ENCODE measurements around the gene TRPC4AP.

TRPC4AP gene

GRCh38 chr20:34980543-34981233 is 111.9 kb downstream of the TRPC4AP start:
- Mint-ChIP-seq H3K27ac (no peak overlapping the region), H3K9me3 (no peaks in the 10 kb centered on the region), H3K36me3 (ENCODE audit: low read depth) (no peaks in the 10 kb centered on the region), H3K4me1 (ENCODE audit: low read depth) (no peaks in the 10 kb centered on the region), H3K4me3 (no peak overlapping the region), H3K27me3 (ENCODE audit: low read depth) (peaks cover 2% of the 10 kb centered on the region)
- no peak for DNase-seq (ENCODE audit: low spot score)

GRCh38 chr20:34979366-34980153 is 113.0 kb downstream of the TRPC4AP start:
- no peak for DNase-seq (ENCODE audit: low spot score)
- Mint-ChIP-seq H3K27ac (no peak overlapping the region), H3K4me3 (no peak overlapping the region), H3K9me3 (no peaks in the 10 kb centered on the region), H3K27me3 (ENCODE audit: low read depth) (peaks cover 4% of the 10 kb centered on the region), H3K4me1 (ENCODE audit: low read depth) (no peaks in the 10 kb centered on the region), H3K36me3 (ENCODE audit: low read depth) (no peaks in the 10 kb centered on the region)

DNA sequence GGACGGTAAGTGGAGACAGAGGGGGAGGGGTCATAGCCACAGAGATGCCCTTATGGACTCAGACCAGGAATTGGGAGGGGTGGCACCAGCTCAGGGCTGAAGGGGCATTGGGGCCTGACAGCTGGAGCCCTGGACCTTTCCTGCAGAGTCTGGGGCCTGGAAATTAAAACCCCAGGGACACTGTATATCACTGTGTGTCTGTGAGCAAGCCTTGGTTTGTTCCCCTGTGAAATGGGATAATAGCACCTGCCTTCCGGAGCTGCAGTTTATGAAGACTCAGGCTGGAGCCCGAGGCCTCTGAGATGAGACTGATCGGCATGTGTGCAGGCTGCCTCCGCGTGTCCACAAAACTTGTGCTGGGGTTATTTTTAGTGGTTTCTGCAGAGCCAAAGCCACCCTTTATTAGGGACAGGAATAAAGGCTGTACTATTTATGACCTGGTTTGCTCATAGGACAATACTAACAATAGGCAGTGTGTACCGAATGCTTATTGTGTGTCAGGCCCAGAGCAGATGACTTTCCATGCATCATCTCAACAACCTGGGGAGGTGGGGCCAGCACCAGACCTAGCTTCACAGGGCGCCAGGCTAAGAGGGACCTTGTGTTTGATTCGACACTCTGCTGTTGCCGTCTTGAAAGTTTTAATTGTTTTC is 114.4 kb downstream of the TRPC4AP start:
- DNase-seq (ENCODE audit: low spot score): no peak
- H3K27me3 Mint-ChIP-seq (ENCODE audit: low read depth): peaks cover 3% of the 10 kb centered on the region
- H3K9me3 Mint-ChIP-seq: no peaks in the 10 kb centered on the region
- H3K4me3 Mint-ChIP-seq: no peak overlapping the region
- no peaks in the 10 kb centered on the region for H3K36me3 Mint-ChIP-seq (ENCODE audit: low read depth)
- no peaks in the 10 kb centered on the region for H3K4me1 Mint-ChIP-seq (ENCODE audit: low read depth)
- no peak overlapping the region for H3K27ac Mint-ChIP-seq

- DNase-seq (ENCODE audit: low spot score): no peak
- H3K27me3 Mint-ChIP-seq (ENCODE audit: low read depth): peaks cover 2% of the 10 kb centered on the region
- H3K36me3 Mint-ChIP-seq (ENCODE audit: low read depth): no peaks in the 10 kb centered on the region
- no peak overlapping the region for H3K27ac Mint-ChIP-seq
- H3K4me1 Mint-ChIP-seq (ENCODE audit: low read depth): no peaks in the 10 kb centered on the region
- H3K9me3 Mint-ChIP-seq: no peaks in the 10 kb centered on the region
- H3K4me3 Mint-ChIP-seq: no peak overlapping the region
These were observed 115.1 kb downstream of the TRPC4AP start for GRCh38 chr20:34977365-34978091.

DNA sequence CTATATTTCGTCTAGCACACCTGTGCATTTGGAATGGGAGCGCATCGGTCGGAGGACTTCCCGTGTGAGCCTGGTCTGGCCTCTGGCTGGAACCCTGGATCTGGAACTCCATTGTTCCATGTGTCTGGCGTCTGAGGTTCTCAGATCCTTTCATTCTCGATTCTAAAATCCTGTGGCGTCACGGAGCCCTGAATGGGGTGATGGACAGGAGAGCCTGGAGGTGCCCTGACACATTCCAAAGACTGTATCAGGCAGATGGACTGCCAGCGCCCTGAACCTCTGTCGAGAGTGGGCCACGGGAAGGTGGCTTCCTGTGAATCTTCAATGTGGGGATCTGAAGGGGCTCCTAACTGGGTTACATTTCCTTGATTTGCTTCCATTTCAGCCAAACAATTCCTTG is 116.3 kb downstream of the TRPC4AP start:
- Mint-ChIP-seq H3K4me1 (ENCODE audit: low read depth) (no peaks in the 10 kb centered on the region), H3K27me3 (ENCODE audit: low read depth) (peaks cover 5% of the 10 kb centered on the region), H3K9me3 (no peaks in the 10 kb centered on the region), H3K27ac (no peak overlapping the region), H3K4me3 (no peak overlapping the region), H3K36me3 (ENCODE audit: low read depth) (no peaks in the 10 kb centered on the region)
- DNase-seq (ENCODE audit: low spot score): no peak

GRCh38 chr20:34974246-34974645 is 118.4 kb downstream of the TRPC4AP start:
- no peak for DNase-seq (ENCODE audit: low spot score)
- no peaks in the 10 kb centered on the region for H3K36me3 Mint-ChIP-seq (ENCODE audit: low read depth)
- H3K9me3 Mint-ChIP-seq: no peaks in the 10 kb centered on the region
- peaks cover 5% of the 10 kb centered on the region for H3K27me3 Mint-ChIP-seq (ENCODE audit: low read depth)
- H3K4me3 Mint-ChIP-seq: no peak overlapping the region
- H3K27ac Mint-ChIP-seq: no peak overlapping the region
- no peaks in the 10 kb centered on the region for H3K4me1 Mint-ChIP-seq (ENCODE audit: low read depth)

- H3K9me3 Mint-ChIP-seq: no peaks in the 10 kb centered on the region
- no peak for DNase-seq (ENCODE audit: low spot score)
- H3K27ac Mint-ChIP-seq: no peak overlapping the region
- no peaks in the 10 kb centered on the region for H3K36me3 Mint-ChIP-seq (ENCODE audit: low read depth)
- no peaks in the 10 kb centered on the region for H3K4me1 Mint-ChIP-seq (ENCODE audit: low read depth)
- H3K27me3 Mint-ChIP-seq (ENCODE audit: low read depth): peaks cover 5% of the 10 kb centered on the region
- H3K4me3 Mint-ChIP-seq: no peak overlapping the region
These were observed 120.9 kb downstream of the TRPC4AP start for GRCh38 chr20:34971561-34972235.

DNA sequence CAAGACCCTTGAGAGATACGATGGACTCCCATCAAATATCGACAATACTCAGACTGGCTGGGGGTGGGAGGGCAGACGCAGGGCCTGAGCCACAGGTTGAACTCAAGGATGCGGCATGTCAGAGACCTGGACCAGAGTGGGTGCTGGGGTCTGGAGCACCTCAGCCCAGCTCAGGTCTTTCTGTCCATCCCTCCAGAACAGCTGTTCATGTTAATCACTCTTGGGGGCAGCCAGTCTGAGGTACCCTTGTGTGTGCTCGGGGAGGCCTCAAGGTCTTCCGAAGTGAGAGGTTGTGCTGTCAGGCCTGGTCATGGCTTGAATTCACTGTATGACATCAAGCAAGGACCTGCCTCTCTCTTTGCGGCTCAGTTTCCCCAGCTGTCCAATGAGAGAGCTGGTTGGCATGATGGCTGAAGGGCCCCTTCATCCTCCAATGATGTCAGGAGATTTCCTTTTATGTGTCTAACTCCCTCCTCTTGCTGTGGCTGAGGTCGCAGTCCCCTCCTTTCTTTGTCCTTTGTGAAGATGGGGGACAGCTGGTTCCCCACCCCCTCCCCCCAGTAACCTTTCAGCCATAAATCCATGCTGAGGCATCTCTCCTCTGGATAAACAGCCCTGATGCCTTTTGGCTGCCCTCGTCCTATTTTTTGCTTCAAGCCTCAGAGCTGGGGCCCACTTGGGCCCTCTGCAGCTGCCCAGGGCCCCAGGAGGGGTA is 121.6 kb downstream of the TRPC4AP start:
- Mint-ChIP-seq H3K9me3 (no peaks in the 10 kb centered on the region), H3K4me1 (ENCODE audit: low read depth) (no peaks in the 10 kb centered on the region), H3K27me3 (ENCODE audit: low read depth) (peaks cover 5% of the 10 kb centered on the region), H3K4me3 (no peak overlapping the region), H3K27ac (no peak overlapping the region), H3K36me3 (ENCODE audit: low read depth) (no peaks in the 10 kb centered on the region)
- DNase-seq (ENCODE audit: low spot score): no peak

DNA sequence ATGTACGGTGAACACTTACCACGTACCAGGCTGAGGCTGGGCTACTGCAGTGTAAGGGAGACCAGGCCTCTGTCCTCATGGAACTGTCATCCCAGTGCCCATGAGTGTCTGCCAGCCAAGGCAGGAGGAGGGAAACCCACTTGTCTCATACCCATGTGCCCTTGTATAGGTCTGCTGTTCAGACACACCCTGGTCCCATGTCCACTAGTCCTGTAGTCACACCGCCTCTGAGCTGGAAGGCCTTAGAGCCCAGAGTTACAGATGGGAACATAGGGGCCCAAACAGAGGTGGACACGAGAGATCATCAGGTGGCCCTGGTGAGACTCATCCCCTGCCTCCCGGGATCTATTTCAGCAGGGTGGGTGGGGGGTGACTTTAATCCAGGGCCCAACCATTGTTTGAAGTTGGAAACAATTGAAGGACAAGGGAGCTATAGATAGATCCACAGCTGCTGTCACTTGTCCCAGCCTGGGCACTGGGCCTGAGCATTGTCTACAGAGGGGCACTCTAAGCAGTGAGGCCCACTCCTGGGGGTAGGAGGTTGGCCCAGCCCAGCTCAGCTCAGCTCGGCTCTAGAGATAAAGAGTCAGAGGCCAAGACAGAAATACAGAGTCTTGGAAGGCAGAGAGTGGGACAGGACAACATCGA is 122.3 kb downstream of the TRPC4AP start:
- Mint-ChIP-seq H3K27ac (no peak overlapping the region), H3K4me3 (no peak overlapping the region), H3K4me1 (ENCODE audit: low read depth) (no peaks in the 10 kb centered on the region), H3K9me3 (no peaks in the 10 kb centered on the region), H3K27me3 (ENCODE audit: low read depth) (peaks cover 6% of the 10 kb centered on the region), H3K36me3 (ENCODE audit: low read depth) (no peaks in the 10 kb centered on the region)
- no peak for DNase-seq (ENCODE audit: low spot score)

DNA sequence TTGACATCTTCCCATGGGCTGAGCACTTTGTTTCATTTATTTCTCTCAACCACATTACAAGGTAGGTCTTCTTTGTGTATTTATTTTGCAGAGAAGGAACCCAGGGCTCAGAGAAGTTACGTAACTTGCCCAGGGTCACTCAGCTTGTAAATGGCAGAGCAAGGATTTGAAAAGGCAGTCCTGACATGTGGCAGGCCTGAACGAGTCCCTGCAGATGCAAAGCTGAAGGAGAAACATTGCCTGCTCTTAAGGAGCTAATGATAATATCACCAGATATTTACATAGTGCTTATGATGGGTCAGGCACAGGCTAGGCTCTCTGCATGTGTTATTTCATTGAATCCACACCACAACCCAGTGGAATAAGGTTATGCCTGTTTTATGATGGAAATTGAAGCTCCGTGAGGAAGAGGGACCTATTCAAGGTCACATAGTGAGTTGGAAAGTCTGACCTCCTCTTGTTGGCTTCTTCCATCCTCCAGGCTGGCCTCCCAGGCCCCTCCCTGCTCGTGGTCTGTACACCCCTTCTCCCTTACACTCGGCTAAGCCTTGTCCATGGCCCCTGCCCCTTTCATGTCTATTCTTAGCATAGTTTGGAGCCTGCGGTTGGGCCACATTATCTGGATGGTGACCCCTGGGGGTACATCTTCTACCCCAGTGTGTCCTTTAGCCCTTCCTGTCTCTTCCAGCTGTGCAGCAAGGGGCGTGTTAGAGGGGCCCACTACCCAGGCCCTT is 124.4 kb downstream of the TRPC4AP start:
- H3K27ac Mint-ChIP-seq: no peak overlapping the region
- no peak for DNase-seq (ENCODE audit: low spot score)

GRCh38 chr20:34967421-34967820 is 125.2 kb downstream of the TRPC4AP start:
- Mint-ChIP-seq H3K9me3 (no peaks in the 10 kb centered on the region), H3K36me3 (ENCODE audit: low read depth) (no peaks in the 10 kb centered on the region), H3K4me3 (no peak overlapping the region), H3K4me1 (ENCODE audit: low read depth) (no peaks in the 10 kb centered on the region), H3K27ac (no peak overlapping the region), H3K27me3 (ENCODE audit: low read depth) (peaks cover 12% of the 10 kb centered on the region)
- no peak for DNase-seq (ENCODE audit: low spot score)

More for the DNA sequence above, 124.4 kb downstream of the TRPC4AP start:
- no peaks in the 10 kb centered on the region for H3K36me3 Mint-ChIP-seq (ENCODE audit: low read depth)
- H3K4me1 Mint-ChIP-seq (ENCODE audit: low read depth): no peaks in the 10 kb centered on the region
- H3K27me3 Mint-ChIP-seq (ENCODE audit: low read depth): peaks cover 12% of the 10 kb centered on the region
- H3K9me3 Mint-ChIP-seq: no peaks in the 10 kb centered on the region
- H3K4me3 Mint-ChIP-seq: no peak overlapping the region

DNA sequence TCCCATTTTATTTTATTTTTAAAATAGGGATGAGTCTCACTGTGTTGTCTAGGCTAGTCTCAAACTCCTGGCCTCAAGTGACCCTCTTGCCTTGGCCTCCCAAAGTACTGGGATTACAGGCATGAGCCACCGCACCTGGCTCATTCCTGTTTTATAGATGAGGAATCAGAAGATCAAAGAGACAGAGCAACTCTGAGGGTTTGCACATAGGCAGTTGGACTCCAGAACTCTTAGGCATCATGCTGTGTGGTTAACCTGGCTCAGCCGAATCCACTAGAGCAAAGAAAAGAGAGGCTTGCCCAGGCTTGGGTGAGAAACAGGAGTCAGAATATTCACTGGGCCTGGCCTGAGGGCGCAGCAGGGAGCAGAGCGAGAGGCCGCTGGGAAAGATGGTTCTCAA is 127.6 kb downstream of the TRPC4AP start:
- DNase-seq (ENCODE audit: low spot score): no peak
- no peak overlapping the region for H3K4me3 Mint-ChIP-seq
- H3K27ac Mint-ChIP-seq: no peak overlapping the region
- H3K9me3 Mint-ChIP-seq: no peaks in the 10 kb centered on the region
- peaks cover 9% of the 10 kb centered on the region for H3K27me3 Mint-ChIP-seq (ENCODE audit: low read depth)
- no peaks in the 10 kb centered on the region for H3K36me3 Mint-ChIP-seq (ENCODE audit: low read depth)
- peaks cover 5% of the 10 kb centered on the region for H3K4me1 Mint-ChIP-seq (ENCODE audit: low read depth)

All from T-helper 2 cell treated with Interferon-gamma antibody and Interleukin-4, amounts not matched to agents 5 μg/mL and 100 μg/mL, for 36 hours (primary cell).